ENCODE data around the gene XPC.
"Not testable (repeated sequence)": the region's sequence is repeated elsewhere in the genome, so short reads cannot be mapped to it uniquely, and the experiment has no call there.

The XPC gene

GRCh38 chr3:14124223-14124614, 54.2 kb downstream of the XPC start:
- peak; percentile 91 for DNase-seq (ENCODE audit: low read depth)
- TF ChIP-seq, protein P1, sequence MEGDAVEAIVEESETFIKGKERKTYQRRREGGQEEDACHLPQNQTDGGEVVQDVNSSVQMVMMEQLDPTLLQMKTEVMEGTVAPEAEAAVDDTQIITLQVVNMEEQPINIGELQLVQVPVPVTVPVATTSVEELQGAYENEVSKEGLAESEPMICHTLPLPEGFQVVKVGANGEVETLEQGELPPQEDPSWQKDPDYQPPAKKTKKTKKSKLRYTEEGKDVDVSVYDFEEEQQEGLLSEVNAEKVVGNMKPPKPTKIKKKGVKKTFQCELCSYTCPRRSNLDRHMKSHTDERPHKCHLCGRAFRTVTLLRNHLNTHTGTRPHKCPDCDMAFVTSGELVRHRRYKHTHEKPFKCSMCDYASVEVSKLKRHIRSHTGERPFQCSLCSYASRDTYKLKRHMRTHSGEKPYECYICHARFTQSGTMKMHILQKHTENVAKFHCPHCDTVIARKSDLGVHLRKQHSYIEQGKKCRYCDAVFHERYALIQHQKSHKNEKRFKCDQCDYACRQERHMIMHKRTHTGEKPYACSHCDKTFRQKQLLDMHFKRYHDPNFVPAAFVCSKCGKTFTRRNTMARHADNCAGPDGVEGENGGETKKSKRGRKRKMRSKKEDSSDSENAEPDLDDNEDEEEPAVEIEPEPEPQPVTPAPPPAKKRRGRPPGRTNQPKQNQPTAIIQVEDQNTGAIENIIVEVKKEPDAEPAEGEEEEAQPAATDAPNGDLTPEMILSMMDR (IDR thresholded peaks at IDR 0.05; ENCODE audit: insufficient read depth, low read depth, low read length, missing control alignments), result no peak
- H3K4me3 ChIP-seq (ENCODE audit: low read depth, low read length), result peak overlapping the region; percentile 89

DNA sequence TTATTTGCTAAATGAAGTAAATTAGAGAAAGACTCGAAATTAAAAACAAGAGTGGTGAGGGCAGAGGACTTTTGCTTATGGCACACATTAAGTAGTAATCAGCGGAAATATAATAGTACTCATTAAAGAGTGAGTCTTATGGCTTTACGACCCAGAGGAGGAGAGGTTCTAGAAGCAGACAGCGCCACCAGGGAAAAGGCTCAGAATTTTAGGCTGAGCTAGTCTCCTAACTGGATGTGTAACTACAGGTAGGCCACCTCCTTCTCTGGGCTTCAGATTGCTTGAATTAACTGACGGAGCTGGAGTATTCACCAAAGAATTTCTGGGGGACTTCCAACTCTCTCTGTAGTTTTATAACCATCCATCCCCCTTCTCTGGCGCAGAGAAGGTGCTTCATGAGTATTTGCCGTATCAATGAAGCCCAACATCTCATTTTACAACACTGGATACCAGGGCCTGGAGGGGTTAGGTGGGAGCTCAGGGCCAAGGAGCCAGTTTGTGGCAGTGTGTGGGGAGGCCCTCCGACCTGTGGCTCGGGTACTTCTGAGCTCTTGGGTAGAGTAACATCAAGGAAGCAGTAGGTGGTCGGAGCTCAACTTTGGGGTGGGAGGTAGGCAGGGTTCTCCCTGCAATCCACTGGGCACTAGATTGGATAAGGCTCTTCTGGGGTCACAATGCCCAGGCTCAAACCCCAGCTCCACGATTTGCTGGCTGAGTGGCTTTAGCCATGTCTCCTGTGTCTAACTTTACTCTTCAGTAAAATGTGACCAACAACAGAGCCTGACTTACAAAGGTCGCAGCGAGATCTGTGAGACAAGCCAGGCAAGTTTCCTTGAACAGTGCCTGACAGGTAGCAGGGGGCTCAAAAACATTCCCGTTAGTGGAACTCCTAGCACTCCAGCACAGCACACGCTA, 54.8 kb downstream of the XPC start:
- peak; percentile 33 for DNase-seq (ENCODE audit: low read depth)
- H3K4me3 ChIP-seq (ENCODE audit: low read depth, low read length), result peak overlapping the region; percentile 89
- TF ChIP-seq, protein P1 (IDR thresholded peaks at IDR 0.05; ENCODE audit: insufficient read depth, low read depth, low read length, missing control alignments), result peak; percentile 5

GRCh38 chr3:14122301-14122700, 56.1 kb downstream of the XPC start:
- TF ChIP-seq, protein P1 (IDR thresholded peaks at IDR 0.05; ENCODE audit: insufficient read depth, low read depth, low read length, missing control alignments), result no peak
- no peak for DNase-seq (ENCODE audit: low read depth)
- H3K4me3 ChIP-seq (ENCODE audit: low read depth, low read length), result no peak overlapping the region

- no peak overlapping the region for H3K4me3 ChIP-seq (ENCODE audit: low read depth, low read length)
- no peak for DNase-seq (ENCODE audit: low read depth)
- TF ChIP-seq, protein P1 (IDR thresholded peaks at IDR 0.05; ENCODE audit: insufficient read depth, low read depth, low read length, missing control alignments), result no peak
Observed at GRCh38 chr3:14121859-14122258, 56.5 kb downstream of the XPC start.

- not testable (repeated sequence) for DNase-seq (ENCODE audit: low read depth)
Observed at GRCh38 chr3:14120921-14121448, 57.4 kb downstream of the XPC start.

GRCh38 chr3:14120111-14120920, 58.1 kb downstream of the XPC start:
- no peak for DNase-seq (ENCODE audit: low read depth)
- no peak overlapping the region for H3K4me3 ChIP-seq (ENCODE audit: low read depth, low read length)
- TF ChIP-seq, protein P1 (IDR thresholded peaks at IDR 0.05; ENCODE audit: insufficient read depth, low read depth, low read length, missing control alignments), result no peak

More at GRCh38 chr3:14120921-14121448, 57.4 kb downstream of the XPC start:
- H3K4me3 ChIP-seq (ENCODE audit: low read depth, low read length), result not testable (repeated sequence)

DNA sequence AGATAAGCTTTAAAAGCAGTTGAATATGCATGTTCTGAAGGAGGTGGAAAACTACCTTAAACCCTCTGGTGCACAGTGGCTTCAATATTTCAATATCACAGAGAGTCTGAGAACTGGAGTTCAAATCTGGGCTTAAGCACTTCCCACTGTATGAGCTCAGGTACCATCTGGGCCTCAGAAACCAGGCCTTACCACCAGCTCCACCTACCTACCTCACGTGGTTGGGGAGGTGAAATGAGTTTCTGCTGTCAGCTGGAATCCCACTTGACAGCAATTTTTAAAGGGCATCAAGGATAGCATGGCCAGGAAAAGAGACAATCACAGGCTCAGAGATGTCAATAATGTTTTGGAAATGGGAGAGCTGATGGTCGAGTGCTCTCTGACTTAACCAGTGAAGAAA, 58.8 kb downstream of the XPC start:
- TF ChIP-seq, protein P1 (IDR thresholded peaks at IDR 0.05; ENCODE audit: insufficient read depth, low read depth, low read length, missing control alignments), result no peak
- H3K4me3 ChIP-seq (ENCODE audit: low read depth, low read length), result no peak overlapping the region
- no peak for DNase-seq (ENCODE audit: low read depth)
